ENCODE data around the gene ZBP1.

ZBP1 gene, protein sequence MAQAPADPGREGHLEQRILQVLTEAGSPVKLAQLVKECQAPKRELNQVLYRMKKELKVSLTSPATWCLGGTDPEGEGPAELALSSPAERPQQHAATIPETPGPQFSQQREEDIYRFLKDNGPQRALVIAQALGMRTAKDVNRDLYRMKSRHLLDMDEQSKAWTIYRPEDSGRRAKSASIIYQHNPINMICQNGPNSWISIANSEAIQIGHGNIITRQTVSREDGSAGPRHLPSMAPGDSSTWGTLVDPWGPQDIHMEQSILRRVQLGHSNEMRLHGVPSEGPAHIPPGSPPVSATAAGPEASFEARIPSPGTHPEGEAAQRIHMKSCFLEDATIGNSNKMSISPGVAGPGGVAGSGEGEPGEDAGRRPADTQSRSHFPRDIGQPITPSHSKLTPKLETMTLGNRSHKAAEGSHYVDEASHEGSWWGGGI

DNA sequence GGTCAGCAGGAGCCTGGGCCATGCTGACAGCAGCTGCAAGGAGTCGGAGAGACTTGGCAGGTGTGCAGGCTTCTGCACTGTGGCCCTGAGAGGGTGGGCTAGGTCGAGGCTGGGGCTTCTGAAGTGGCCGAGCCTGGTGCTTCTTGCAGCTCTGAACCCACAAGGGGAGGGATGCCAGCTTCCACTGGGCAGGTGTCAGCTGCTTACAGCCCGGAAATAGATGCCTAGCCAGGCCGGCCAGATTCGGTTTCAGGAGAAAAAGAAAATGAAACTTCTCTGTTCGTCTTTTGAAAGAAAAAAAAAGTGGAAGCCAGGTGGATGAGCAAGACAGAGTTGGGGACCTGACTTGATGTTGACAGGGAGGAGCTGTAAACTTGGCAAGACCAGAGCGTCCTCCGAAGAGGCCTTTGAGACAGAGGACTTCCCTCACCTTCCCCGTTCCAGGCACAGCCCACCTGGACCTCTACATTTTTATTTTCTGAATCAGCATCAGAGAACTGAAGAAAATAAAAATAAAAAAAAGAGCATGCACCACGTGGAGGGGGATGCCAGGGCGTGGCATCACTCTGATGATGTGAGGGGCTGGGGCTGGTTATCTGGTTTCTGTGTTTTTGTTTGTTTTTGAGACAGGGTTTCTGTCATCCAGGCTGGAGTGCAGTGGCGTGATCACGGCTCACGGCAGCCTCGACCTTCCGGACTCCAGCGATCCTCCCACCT, at the start of gene ZBP1:
Gene ZBP1 (minus strand): TSS at position 153 of the 717 bp plus-strand sequence. CDS start 131 bp downstream, at position 22.
- no peak for DNase-seq (ENCODE audit: low read depth)

DNA sequence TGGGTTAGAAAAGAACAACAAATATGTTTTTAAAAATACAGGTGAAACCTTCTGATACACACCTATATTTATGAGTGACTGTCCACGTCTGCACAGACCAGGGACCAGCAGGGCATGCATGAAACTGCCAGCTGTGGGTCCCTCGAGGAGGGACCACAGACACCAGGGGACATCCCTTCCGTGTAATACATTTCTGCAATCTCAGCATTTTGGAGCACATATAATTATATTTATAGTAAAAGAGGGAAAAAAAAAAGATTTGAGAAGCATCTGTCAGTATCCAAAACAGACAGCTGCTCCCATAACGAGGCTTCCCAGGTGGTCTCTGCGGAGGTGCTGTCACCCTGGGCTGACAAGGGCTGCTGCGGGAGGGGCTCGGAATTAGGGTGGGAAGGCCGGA, 49.4 kb upstream of the ZBP1 start:
- DNase-seq (ENCODE audit: low read depth) = no peak

DNA sequence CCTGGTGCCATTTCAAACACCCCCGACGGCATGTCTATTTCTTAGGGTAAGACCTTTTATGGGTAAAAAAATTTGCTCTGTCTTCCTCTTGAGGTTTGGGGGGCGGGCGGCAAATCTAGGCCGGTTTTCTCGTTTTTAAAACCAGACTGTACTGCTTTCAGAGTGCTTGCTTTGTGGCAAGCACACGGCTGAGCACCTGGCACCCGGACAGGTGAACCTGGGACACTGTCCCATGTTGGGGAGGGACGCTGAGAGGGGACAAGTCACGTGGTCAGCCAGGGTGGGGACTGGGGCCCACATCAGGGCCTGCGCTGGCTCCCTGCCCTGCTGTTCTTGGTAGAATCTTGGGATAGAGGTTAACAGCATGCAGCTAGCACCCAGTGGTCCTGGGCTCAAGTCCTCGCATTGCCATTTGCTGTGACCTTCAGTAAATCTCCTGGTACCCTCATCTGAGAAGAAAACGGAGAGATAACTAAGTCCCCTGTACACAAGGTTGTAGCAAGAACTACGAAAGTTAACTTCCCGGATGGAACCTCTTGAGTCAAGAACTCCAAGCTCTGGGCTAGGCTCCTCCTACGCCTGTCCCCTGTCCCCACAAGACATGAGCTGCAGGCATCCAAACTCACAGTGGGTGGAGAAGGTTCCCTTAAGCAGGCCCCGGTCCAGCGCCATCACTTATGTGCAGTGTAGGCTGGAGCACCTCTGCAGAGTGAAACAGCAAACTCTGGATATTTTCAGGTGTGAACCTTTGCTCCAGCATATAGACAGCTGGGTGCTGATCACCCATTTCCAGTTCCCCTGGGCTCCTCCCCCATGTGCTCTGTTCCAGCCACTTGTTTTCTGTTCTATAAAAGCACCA, 47.9 kb upstream of the ZBP1 start:
- no peak for DNase-seq (ENCODE audit: low read depth)

DNA sequence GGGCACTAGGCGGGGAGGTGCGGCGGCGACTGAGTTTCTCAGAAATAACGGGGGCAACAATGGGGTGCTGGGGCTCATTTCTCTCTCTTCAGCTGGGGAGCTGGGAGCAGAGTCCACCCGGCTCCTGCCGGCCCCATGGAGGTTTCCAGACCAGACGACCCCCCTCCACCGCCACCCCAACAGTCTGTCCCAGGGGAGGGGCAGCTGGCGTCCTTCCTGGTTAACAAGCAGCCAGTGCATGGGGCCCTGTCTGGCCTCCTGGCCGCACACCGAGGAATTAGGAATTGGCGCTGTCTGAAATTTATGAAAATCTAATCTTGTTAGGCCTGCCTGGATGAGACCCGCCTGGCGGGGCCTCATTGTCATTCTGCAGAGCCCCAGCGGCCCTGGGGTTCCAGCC, 47.2 kb upstream of the ZBP1 start:
- no peak for DNase-seq (ENCODE audit: low read depth)

DNA sequence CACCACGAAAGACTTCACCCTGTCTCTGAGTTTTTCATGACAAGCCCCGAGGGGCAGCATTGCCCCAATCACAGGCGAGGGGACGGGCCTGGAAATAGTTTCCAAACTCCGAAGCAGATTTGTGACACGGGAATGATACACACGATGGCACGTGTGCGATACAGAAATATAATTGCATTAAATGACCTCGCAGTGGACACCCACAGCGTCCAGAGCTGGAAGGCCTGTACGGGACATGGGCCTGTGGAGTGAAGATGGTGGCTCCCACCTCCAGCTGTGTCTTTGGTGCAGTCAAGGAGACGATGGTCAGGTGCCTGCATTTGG, 46.6 kb upstream of the ZBP1 start:
- no peak for DNase-seq (ENCODE audit: low read depth)

DNA sequence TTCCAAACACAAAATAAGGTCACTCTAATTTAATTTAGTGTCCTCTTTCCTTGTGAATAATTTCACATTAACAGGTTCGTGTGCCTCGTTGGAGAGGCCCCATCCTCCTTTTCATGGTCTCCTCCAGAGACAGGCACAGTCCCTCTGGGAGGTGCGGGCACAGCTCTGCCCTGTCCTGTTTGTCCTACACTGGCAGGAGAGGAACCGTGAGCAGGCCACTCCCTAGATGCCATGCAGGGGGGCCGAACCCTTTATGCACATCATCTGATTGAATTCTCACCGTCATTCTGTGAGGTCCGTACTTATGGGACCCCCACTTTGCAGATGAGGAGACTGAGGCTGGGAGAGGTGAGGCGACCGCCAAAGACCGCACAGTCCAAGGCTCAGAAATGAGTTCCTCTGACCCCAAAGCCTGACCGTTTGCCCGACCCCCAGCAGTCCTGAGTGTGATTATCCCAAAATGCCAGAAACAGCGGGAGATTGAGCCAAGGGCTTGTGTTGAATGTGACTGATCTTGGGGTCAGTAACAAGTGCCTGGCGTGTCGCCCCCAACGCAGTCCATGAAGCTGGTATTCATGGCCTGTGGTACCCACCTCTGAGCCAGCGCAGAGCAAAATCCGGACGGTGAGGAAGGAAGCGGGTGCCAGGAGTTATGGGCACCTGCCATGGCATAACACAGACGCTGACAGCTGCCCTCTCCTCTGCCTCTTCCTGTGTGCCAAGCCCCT, 46.0 kb upstream of the ZBP1 start:
- DNase-seq (ENCODE audit: low read depth) = no peak

DNA sequence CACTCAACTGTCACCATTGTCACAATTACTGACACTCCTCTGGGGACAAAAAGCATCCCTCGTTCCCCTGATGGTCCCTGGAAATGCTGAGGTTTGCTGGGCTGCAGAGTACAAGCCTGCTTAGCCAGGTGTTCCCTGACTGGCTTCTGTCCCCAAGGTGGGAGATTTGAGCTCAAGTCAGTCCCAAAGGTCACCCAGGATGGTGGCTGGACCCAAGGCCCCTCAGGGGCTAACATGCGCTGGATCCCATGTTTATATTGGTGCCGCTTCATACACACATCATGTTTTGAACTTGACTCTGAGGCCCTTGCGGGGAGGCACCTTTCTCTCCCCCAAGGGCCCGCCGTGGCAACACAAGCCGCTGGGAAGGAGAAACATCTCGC, 45.4 kb upstream of the ZBP1 start:
- DNase-seq (ENCODE audit: low read depth) = no peak

DNA sequence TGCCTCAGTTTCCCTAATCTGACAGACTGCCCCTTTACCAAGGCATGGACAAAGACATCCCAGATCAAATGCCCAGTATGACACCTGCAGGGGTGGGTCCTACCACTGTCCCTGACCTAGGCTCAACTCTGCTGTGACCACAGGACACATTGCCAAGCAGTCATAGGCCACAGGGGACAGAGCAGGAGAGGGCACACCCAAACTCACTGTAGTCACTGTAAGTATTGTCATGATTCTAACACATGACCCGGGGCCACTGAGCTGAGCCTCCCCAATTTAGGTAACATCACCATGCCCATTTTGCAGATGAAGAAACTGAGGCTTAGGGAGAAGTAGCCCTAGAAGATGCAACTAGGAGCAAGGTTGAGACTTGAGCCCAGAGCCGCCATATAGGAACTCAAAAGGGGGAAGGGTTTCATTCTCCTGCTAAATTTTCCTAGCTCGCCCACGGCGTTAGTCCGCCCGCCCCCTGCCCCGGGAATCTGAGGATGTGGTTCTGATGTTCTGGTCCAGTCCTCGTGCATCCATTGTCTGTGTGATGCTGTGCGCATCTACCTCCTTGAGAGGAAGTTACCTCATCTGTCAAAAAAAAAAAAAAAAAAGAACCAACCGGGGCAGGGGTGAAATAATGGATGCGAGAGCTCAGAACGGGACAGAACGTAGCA, 44.8 kb upstream of the ZBP1 start:
- DNase-seq (ENCODE audit: low read depth) = no peak

DNA sequence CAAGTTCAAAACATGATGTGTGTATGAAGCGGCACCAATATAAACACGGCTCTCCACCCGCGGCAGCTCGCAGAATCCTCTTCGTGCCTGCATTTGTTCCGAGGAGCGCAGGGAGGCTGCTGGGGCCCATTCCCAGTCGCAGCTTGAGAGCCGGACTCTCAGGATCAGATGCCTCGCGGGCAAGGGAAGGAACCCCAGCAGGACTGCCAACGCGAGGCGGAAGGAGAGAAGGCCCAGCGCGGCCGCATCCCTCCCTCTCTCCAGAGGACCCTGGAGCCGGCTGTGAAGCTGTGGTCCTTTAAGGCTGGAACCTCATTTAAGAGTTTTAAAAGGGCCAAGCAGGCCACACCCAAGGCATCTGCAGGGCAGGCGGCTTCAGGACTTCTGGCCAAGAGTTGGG, 44.2 kb upstream of the ZBP1 start:
- DNase-seq (ENCODE audit: low read depth) = no peak

DNA sequence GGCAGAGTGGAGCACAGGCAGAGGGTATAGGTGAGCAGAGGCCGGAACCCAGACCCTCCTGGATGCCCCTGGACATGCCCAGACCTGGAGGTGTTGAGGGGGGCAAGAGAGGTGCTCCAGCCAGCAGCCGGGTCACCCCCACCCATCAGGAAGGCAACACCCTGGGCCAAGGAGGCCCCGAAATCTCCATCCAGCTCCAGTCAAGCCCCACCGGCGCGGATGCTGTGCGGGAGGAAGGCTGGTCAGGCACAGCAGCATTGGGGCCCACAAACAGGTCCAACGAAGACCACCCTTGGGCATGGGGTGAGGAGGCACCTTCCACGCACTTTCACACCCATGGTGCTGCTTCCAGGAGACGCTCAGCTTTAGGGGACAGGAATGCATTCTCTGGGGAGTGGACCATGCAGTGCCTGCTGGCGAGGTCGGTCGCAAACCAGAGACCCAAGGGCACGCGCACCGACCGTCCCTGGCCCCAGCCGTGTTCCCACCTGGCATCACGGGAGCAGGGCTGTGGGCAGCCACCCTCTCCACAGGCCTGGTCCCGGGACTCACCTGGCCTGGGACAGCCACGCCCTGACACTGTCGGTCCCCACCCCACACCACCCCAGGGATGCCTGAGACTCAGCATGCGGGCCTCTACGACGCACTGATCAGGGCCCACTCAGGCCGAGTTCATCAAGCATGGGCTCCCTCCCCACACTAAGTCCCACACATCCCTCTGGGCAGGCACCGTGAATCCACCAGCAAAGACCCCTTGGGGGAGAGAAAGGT, 43.6 kb upstream of the ZBP1 start:
- DNase-seq (ENCODE audit: low read depth) = no peak

DNA sequence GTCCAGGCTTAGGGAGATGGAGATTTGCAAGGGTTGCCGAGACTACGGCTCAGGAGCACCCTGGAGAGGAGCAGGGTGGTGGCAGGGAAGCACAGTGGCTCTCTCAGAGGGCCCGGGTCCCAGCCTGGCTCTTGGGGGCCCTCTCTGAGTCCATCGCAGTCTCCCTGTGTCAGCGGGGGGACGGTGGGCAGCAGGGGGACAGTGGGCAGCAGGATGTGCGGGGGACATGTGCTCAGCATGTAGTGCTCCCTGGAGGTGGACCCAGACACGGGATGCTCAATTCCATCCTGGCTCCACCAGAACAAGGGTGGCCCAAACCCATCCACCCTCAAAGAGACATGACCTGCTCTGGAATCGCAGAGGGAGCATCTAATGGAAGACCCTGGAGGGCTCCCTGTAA, 43.0 kb upstream of the ZBP1 start:
- no peak for DNase-seq (ENCODE audit: low read depth)

DNA sequence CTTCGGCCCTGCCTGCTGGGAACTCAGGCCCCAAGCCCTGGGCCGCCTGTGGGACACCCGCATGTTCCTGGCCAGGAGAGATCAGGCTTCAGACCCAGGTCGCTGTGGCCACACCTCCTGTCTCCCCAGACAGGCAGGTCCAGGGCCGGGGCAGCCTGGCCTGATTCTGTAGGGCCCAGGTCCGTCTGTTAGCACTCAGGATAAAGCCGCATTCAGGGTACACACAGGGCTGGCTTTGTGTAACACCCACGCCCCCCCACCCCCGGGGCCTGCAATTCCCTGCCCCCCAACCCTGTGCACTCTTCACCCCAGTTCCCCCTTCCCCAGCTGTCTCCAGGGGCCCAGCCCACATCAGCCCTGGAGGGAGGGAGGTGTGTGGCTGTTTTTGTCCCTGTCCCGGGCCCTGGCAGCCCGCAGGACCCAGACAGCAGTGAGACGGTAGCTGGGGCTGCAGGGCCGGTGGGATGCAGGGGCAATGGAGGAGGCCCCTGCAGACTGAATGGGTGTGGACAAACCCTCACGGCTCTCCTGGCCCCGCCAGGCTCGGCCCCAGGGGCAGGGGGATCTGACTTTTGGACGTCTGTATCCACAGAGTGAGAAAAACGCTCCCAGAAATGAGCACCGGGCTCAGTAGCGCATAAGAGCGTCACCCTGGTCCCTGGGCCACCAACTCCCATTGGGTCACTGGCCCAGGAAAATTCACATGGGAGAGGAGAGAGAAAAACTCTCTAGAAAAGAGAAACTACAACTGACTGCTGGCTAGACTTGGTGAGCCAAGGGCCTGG, 42.4 kb upstream of the ZBP1 start:
- DNase-seq (ENCODE audit: low read depth) = no peak

DNA sequence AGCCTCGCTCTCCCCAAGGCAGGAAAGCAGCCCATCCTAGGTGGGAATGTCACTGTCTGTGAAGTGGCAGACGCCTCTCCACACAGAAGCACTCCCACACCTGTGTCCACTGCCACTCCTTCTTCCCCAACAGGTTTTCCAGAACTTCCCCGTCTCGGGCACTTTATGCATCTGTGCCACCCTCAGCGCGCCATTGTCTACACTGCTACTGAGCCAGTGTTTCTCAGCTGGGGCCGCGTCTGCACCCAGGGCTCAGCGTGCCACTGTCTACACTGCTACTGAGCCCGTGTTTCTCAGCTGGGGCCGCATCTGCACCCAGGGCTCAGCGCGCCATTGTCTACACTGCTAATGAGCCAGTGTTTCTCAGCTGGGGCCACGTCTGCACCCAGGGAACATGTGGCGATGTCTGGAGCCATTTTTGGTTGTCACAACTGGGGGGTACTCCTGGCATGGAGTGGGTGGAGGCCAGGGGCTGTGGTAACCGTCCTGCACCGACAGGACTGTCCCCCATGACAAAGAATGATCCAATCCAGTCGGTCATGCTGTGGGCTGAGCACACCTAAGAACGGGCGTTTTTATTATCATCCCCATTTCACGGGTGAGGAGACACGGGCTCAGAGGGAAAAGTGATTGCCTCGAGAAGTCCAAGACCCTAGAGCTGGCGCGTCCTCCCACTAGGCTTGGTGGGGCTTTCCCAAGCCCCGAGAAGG, 41.7 kb upstream of the ZBP1 start:
- DNase-seq (ENCODE audit: low read depth) = no peak

DNA sequence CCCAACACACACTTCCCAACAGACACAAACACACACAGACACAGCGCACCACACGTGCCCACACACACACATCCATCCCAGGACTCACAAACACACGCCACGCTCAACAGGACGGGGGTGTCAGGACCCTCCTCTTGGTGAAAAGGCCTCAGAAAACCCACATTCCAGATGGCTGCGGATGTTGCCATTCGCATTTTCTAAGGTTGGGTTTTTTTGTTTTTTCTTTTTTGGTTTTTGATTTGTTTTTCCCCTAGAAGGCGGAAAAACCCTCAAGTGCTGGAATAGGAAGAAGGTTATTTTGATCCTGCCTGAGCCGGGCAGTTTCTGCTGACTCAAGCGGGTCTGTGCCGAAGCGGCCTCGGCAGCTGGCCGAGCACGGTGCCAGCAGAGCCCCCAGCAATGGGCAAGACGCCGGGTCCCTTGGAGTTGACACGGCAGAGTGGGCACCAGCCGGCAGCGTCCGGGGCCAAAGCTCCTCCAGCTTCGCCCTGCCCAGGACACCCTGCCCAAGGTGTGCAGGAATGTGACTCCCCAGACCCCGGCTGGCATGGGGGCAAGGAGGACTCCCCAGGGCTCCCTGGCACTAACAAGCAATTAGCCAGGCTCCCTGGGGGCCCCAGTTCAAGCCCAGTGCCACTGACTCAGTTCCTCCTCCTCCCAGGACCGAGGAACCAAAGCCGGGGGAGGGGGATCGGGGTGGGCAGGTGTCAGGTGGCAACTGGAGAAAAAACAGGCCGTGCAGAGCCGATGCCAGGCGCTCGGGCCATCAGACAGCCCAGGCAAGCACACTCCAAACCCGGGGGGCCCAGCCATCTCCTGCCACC, 40.9 kb upstream of the ZBP1 start:
- DNase-seq (ENCODE audit: low read depth) = no peak

DNA sequence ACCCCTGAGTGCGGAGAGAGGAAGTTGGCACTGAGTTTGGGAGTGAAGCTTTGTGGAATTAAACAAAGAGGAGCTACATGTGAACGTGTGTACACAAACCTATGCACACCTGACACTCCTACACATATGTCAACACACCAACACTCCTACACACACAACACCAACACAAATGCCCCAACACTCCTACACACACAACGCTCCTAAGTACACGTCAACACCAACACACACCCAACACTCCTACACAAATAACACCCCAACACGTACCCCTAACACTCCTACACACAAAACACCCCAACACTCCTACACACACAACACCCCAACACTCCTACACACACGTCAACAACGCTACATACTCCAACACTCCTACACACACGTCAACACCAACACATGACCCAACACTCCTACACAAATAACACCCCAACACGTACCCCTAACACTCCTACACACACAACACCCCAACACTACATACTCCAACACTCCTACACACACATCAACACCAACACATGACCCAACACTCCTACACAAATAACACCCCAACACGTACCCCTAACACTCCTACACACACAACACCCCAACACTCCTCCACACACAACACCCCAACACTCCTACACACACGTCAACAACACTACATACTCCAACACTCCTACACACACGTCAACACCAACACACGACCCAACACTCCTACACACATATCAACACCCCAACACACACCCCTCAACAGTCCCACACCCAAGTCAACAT, 40.1 kb upstream of the ZBP1 start:
- no peak for DNase-seq (ENCODE audit: low read depth)

DNA sequence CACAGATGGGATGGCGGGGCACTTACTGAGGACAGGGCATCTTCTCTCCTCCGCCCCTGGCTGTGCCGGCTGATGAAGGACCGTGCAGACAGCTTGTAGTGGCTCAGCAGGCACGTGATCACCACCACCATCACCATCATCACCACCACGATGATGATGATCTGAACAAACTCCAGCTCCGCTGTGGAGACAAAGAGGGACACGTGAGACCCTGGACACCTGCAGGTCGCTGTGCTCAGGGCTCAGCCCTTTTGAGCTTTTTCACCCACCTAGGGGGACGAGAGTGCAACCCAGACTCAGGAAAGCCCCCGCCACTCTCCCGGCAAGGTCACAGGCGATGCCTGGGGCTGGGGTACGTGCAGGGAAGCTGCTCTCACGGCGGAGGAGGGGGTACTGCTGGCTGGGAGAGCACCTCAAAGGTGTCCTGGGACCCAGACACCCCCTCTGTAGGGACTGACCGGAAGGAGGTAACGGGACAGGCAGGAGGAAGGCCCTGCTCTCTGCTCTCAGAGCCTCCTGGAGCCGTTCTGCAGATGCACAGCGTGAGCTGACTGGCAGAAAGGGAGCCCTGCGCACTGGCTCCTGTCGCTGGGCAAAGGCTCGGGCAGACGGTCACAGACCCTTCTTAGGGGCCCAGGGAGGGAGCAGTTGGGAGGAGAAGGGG, 39.4 kb upstream of the ZBP1 start:
- DNase-seq (ENCODE audit: low read depth) = no peak

DNA sequence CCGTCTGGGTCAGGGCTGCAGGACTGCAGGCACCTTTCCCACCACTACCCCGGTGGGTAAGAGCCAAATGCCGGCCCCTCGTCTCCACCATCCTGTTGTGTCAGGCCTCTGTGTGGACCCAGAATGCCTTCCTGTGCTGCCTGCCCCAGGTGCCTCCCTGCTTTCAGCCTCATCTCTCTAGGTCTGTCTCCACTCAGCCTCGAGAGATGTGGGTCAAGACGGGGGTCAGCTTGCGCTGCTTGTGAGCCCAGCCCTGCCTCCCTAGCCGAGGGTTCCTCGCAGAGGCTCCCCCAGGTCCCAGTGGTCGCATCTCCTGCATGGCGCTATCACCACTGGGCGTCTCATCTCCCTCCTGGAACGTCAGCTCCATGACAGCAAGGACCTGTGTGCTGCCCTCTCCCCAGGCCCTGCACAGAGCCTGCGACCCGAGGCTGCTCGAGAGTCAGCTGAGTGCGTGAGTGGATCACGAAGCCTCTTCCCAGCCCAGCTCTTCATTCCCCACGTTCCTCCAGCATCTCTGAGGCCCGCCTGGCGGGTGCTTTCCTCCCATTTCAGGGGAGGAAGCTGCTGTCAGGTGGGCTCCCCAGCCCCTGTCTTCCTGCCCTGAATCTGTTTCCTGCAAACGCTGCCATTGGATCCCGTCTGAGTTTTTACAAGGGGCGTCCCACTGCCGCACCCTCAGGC, 38.7 kb upstream of the ZBP1 start:
- DNase-seq (ENCODE audit: low read depth) = no peak

Data from HS-27A (cell line).